GM21723 (cell line): ENCODE measurements around the gene GPC1.

ENCODE experiments used
- ATAC-seq: cut with Tn5 transposase; IDR thresholded peaks from one replicate; pipeline ENCODE4 v1.9.1; 2021; ENCODE audit warnings: mild to moderate bottlenecking, moderate library complexity; ENCODE audit not compliant: unreplicated experiment

GPC1 gene

DNA sequence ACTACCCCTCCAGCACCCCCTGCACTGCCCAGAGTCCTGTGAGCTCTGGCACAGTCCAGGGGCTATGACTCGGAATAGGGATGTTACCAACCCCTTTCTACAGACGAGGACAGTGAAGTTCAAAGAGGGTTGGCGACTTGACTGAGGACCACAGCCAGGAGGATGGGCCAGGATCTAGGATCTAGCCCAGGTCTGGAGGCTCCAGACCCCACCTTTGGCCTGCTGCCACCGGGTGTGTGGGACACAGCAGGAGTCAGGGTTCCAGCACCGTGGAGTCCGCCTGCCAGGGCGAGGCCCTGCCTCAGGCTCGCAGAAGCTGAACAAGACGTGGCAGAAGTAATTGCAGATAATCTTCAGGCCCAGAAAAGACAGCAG is 37.9 kb upstream of the GPC1 start:
- ATAC-seq: no peak

DNA sequence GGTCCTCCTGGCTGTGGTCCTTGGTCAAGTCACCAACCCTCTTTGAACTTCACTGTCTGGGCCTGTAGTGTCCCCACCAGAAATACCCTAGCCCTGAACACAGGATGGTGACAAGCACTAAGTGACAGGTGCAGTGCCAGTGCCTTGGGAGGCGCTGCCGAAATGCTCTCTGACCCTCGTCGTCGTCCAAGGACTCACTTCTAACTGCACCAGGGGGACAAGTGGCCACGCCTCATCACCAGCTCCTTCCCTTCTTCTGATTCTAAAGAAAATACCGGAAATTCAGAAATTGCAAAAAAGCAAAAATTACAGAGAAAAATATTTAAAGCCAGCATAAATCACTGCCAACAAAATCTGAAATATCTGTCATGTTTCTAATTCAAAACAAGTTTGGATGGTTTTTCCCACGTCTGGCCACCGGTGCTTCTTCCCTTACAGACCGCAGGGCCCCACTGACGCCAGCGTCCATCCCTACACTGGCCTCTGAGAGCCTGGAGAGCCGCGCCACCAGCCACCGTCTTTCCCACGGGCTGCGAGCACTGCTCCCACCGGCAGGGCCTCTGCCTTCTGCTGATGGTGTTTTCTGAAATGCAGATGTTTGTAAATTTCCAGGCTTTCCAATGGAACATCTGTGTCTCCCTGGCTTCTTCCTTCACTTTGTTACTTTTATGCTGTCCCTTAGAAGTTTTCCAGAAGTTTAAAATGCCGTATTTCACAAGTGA is 37.4 kb upstream of the GPC1 start:
- ATAC-seq: no peak

DNA sequence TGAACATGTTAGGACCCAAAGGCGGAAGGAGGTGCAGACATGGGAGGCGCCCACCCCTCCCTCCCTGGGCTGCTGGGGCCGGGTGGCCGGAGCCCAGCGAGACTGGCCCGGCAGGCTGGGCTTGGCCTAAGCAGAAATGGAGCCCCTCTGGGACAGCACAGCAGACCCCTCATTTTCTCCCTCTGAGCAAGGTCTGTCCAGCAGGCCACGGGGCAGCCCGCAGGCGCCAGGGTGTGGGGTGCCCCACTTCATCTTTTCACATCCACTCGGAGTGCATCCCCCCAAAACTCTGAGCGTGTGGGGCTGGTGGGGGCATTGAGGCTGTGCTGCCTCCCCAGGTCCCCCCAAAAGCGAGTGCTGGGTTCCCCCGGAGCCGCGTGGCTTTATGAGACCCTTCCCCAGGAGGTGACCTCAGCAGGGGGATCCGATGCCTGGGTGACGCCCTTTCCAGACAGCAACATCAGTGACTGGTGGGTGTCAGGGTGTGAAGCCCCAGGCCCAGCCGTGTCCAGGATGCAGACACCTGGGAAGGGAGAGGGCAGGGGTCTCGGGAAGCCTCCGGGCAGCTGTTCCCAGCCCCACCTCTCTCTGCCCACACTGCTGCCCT is 36.7 kb upstream of the GPC1 start:
- ATAC-seq: no peak

DNA sequence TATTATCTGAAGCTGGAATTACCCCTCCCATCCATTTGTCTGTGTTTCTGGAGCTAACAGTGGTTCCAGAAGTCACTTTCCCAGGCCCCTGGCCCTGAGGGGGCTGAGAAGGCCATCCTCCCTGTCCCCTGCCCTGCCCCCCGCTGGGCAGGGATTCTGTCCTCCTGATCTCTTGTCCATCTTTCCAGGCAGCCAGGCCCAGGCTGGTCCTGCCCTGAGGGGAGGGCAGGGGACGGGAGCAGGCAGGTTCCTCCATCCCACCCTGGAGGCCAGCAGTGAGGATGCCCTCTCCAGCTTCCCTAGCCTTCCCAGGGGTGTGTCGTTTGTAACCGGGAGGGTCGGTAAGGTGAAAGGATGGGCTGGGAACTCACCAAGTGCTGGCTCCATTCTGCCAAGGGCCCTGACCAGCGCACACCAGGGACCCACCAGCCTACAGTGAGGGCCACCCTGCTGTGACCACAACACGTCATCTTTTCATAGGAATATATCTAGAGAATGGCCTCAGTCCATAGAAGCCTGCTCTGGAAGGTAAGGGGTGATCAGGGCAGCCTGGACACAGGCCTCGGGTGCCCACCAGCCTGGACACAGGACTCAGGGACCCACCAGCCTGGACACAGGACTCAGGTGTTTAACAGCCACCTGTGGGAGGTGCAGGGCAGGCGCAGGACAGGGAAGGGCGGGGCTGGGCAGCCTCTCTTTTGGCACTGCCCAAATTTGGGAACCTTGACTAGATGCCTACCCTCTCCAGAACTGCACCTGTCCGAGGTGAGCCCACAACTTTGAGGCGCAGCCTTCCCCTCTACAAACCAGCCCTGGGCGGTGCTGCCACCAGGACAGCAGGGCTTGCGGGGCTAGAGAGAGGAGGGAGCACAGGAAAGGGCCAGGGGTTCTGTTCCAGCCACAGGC is 35.8 kb upstream of the GPC1 start:
- ATAC-seq: no peak

DNA sequence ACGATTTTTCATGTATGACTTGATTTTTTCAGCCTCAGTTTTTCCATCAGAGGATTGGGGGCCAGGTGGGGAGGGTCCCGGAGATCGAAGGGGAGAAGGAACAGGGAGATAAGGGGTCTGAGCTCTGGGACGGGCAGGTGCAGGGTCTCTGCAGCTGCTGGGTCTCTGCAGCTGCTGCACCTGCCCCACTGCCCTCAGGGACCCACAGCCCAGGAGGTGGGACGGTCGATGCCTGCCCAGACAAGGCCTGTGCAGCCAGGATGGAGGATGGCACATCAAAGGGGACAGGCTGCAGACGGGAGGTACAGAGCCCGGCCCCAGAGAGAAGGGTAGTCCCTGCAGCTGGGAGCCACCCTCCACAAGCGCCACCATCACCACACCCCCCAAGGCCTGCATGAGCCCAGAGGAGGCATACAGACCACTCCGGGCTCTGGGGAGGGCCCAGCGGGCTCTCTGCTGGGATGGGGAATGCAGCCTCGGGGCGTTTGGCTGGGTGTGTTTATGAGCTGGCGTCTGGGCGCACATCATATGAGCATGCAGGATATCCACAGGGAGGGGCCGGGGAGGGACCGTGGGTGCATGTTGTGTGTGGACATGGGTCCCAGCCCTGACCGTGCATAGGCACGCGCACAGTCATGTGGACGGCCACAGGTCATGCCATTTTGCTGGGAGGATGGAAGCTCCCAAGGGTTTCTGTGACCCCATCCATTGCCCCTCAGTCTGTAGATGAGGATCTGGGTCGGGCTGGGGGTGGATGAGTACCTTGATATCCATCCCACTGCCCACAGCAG is 34.9 kb upstream of the GPC1 start:
- ATAC-seq: no peak

DNA sequence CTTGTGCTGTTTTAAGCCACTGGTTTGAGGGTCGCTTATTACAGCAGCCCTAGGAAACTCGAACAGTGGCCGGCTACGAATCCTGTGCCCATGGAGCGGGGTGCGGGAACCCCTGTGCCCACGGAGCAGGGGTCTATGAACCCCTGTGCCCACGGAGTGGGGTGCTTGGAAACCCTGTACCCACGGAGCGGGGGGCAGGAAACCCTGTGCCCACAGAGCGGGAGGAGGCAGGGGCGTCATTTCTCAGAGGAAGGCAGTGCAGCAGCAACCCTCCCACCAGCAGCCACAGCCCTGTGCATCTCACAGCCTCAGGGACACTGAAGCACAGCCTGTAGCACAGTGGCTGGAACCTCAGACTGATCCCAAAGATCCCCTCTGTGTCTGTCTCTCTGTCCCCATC is 34.2 kb upstream of the GPC1 start:
- no peak for ATAC-seq

DNA sequence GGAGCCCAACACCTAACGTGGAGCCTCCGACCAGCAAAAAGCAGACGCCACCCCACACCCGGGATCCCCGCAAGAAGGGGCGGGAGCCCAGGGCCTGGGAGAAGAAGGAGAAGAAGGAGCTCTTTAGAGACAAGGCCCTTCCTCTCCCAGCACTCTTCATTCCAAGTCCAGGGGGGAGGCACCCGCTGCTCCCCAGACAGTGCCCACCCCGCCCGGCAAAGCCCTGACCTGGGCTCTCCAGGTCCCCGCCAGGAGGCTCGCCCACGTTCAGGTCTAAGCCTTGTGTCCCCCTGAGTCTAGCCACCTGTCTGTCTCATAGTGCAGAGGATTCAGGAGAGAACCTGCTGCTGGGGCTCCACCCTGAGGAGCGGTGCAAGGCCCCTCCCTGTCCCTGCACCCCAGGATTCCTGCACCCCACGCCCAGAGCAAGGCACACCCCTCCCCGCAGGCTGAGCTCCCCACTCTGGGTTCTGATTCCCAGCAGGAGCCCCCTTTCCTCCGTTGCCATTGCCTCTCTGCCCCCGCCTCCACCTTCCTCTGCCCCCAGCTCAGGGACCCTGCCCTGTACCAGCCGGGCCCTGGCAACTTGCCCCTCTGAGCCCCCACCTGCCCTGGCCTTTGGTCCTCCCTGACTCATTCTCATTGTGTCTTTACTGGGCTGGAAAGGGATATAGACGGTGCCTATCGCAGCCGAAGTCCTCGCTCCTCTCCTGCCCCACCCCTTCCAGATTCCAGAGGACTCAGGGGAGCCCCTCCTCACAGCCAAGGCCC is 33.5 kb upstream of the GPC1 start:
- no peak for ATAC-seq

DNA sequence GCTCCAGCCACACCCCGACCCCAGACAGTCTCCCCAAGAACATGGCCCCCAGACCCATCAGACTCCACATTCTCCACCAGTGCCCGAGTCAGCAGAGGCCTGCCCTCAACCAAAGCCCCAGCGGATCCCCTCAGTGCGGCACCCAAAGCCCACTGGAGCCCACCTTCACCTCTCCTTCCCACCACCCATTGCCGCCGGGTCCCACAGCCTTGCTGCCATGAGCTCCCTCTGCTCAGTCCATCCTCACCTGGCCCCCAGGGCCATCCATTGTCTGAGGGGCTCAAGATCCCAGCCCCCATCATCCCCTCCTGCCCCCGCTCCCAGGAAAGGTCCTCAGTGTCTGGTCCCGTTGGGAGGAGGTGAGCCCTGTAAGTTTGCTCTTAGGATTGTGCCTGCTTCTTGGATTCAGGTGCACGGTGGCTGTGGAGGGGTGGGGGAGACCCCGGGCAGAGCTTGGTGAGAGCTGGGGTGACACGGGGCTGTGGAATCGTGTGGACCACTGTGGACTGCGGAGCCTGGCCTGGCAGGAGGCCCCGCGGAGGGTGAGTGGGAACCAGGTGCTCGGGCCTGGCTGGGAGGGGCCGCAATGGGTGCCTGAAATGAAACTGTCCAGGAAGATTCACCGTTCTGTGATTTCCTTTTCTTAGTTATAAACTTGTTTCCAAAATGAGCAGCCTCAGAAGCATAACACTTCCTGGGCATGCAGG is 32.7 kb upstream of the GPC1 start:
- ATAC-seq: no peak

DNA sequence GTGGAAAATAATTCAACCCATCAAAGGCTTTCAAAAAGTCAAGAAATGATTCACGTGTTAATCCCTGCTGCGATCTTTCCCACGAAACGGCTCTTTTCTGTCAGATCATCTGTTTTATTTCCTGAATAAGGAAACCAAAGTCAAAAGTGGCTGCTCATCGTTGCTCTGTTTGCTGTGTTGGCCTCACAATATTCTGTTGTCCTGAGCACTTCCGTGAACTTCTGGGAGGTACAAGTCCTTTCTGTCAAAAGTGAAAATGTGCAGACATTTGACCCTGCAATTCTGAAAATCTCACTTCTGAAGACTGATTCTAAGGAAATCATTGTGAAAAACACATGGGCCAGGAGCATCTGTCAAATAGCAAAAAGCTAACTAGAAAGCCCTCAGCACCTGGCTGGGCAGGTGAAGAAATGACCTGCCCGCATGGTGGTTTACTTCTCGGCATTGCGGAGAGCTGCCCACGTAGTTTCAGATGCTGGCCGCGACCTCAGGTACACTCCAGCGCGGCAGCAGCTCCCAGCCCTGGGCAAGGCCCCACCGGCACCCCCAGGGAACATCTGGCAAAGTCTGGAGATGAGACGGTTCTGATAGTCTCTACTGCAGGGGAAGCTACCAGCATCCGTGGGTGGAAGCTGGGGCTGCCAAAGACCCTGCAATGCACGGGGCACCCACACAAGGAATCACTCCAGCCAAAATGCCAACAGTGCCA is 31.9 kb upstream of the GPC1 start:
- no peak for ATAC-seq

DNA sequence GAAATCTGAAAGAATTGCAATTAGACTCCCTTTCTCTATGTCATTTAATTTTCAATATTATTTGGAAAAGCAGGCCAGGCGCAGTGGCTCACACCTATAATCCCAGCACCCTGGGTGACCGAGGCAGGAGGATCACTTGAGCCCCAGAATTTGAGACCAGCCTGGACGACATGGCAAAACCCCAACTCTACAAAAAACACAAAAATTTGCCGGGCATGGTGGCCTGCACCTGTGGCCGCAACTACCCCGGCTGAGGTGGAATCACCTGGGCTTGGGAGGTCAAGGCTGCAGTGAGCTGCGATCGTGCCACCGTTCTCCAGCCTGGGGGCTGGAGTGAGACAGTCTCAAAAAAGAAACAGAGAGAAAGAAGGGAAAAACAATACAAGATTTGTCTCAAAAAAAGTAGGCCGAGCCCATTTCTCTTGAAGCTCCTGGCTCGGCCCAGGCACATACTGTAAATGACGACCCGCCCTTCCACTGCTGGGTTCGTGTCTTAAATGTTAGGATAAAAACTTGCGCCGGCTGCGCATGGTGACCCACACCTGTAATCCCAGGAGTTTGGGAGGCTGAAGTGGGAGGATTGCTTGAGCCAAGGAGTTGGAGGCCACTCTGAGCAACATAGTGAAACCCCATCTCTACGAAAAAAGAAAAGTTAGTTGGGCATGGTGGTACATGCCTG is 31.1 kb upstream of the GPC1 start:
- ATAC-seq: no peak

DNA sequence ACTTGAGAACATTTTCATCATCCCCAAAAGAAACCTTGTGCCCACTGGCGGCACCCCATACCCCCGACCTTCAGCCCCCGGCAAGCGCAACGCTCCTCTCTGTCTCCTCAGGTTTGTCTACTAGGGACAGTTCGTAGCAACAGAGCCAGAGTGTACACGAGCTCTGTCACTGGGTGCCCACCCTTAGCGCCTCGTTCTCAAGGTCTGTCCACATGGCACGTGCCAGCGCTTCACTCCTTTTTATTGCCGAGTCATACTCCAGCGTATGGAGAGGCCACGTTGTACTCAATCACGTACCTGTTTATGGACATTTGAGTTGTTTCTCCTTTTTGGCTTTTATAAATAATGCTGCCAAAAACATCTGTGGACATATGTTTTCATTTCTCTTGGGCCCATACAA is 30.3 kb upstream of the GPC1 start:
- no peak for ATAC-seq

DNA sequence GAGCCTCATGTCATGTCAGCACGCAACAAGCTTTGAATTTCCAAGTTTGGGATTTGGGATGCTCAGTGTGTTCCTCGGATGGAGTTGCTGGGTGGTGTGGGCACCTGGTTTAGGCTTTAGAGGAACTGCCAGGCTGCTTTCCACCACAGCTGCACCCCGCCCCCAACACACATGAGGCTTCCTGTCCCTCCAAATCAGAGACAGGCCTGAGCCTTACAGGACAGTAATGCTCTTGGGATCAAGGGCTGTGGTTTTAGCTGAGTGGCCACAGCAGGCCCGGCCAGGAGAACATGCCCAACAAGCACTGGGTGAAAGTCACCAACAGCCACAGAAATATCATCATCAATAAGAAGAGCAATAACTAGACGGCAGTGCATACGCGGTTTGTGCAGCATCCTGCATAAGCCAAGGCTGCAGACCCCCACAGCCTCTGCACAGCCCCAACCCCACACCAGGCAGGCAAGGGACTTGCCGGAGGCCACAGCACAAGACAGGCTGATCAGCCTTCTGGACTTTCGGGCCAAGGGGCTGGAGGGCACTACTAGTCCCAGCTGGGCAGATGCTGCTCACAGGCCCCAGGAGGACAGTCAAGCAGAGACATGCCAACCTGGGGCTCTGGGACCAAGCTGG is 29.7 kb upstream of the GPC1 start:
- no peak for ATAC-seq

DNA sequence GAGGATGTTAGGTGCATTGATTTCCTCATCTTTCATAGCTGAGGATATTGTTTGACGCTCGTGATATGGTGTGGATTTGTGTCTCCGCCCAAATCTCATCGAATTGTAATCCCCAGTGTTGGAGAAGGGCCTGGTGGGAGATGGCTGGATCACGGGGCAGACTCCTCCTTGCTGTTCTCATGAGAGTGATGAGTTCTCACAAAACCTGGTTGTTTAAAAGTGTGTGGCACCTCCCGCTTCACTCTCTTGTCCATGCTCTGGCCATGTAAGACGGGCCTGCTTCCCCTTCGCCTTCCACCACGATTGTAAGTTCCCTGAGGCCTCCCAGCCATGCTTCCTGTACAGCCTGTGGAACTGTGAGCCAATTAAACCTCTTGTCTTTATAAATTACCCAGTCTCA is 28.4 kb upstream of the GPC1 start:
- no peak for ATAC-seq

DNA sequence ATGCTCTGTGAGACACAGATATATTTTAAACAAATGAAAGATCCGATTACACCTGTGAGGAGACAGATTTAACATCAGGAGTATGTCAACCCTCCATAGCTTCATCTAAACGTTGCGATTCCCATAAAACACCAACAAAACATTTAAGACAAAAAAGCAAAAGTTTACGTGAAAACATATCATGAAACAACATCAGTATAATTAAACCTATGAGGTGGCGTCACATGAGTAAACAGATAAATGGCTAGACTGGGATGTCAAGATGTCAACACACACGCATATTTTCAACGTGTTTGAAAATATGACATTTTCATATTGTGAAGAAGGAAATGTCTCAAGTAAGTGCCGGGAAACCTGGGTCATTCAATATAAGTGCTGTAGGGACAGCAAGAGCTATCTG is 25.5 kb upstream of the GPC1 start:
- no peak for ATAC-seq

DNA sequence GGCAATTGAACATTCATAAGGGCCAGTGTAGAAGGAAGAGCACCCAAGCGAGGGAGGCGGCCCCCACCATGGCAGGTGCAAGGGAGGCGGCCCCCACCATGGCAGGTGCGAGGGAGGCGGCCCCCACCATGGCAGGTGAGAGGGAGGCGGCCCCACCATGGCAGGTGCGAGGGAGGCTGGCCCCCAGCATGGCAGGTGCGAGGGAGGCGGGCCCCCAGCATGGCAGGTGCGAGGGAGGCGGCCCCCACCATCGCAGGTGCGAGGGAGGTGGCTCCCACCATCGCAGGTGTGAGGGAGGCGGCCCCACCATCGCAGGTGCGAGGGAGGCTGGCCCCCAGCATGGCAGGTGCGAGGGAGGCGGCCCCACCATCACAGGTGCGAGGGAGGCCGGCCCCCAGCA is 24.7 kb upstream of the GPC1 start:
- ATAC-seq: no peak

DNA sequence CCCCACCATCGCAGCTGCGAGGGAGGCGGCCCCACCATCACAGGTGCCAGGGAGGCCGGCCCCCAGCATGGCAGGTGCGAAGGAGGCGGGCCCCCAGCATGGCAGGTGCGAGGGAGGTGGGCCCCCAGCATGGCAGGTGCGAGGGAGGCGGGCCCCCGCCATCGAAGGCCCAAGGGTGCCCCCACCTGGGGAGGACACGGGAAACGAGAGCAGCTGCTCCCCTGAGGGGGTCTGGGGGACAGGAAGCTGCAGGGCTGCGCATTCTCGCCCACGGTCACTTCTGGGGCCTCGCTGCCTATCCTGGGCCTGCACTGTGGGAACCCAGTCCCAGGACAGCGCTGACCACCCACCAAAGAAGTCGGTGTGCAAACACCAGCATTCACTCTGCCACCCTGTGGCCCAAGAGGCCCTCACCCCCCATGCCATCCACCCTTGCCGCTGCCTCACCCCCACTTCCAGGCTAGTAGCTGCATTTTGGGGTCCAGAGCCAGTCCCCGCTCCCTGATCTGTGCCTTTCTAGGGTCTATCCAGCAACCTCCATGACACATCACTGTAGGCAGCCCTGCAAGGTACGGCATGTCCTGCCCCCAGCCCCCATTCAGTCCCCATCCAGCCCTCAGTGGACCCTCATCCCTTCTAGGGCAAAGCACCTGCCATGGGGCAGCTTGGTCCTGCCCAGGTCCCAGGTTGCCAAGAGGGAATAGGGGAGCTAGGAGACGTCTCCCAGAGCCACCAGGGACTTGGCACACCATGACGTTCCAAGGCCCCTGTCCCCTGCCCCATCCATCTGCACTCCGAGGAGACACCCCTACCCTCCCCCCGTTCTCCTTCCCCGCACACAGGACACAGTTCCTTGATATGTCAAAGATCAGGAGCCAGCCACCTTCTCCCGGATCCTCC is 24.0 kb upstream of the GPC1 start:
- no peak for ATAC-seq

DNA sequence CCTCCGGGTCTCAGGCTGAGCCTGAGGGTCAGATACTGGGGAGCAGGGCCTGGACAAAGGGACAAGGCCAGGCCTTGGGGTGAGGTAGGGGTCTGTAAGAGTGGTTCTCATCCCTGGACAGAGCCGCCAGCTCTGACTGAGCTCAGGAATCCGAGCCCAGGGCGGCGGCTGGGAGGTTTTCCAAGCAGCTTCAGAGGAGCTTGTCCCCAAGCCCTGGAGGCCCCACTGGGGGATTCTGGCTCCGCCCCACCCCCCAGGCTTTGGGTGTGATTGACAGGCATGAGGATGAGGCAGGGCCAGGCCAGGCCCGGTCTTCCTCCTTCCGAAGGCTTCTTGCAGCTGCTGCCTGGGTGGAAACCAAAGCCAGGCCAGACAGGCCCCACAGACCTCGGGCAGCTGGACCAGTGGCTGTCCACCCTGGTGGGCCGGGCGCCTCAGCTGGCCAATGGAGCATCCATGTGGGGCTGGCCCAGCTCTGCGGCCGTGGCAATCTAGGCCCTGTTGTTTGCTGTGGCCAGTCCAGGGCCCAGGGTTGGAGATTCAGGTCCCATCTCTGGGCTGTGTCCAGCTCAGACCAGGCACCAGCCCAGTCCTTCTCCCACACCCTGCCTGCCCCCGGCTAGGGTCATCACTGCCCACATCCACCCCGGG is 23.1 kb upstream of the GPC1 start:
- ATAC-seq: no peak
